ENCODE data around the gene DOCK8.

DNA sequence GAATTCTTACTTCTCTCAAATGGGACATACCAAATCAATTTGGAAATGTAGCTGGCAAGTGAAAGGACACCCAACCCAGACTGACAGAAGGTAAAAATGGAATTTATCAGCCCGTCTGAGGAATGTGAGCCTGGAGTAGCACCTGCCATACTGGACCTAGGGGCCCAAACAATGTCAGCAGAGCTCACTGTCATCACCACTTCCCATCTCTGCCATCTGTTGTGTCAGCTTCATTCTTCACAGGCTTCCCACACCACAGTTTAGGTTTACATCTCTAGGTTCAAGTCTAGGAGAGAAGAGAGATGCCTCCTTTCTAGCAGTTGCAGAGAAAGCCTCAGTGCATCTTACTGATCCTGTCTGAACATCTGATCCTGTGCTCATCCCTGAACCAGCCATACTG, 222.4 kb downstream of the DOCK8 start:
- TF ChIP-seq CTCF (IDR thresholded peaks at IDR 0.05), result no peak
- no peak for TF ChIP-seq POLR2A (IDR thresholded peaks at IDR 0.05)
